ENCODE data around the gene BCL2.

Gene BCL2

DNA sequence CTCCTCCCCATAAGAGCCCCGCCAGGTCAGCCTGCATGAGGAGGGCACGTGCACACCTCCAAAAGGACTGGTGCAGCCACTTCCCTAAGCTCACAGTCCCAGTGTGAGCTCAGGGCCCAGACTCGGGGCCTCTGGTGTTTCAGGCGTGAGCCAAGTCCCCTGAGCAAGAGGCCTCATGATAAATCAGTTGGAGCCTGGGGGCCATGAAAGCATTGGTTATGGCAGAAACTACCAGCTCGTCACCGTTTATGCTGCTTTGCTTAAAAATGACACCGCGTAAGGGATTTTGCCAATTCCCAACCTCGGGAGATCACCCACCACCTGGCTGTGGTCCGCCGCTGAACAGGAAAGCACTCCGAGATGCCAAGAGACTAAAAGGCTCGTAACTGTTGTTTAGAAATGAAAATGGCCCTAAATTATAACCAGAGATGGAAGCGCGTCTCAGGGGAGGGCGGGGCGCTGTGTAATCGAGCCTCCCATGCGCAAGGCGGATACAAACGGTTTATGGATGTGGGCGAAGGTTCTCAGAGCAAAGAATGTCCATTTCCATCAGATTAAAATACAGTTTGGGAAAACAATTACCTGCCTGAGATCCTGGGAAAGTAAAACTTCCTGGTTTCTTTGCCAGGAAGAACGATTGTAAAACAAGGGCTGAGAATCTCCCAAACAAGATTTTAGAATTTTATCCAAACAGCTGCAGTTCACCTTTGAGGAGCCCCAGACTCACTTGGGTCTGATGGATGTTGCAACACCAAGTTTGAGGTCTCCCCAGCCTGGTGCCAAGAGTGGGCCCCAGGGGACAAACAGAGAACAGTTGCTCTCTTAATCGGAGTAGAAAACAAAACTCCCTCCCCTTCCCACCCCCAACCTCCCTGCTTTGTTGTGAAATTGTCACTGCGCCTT is 141.4 kb downstream of the BCL2 start:
- DNase-seq = no peak
- H3K9me3 Mint-ChIP-seq = peaks cover 0 to 2% of the 10 kb centered on the region in 2 donors
- peak overlapping the region; percentile 80 for H3K27ac Mint-ChIP-seq
- peak overlapping the region; percentile 6 to 17 for H3K4me3 Mint-ChIP-seq
- no peak for ATAC-seq (replicated peaks)
- H3K36me3 Mint-ChIP-seq = peaks cover 50 to 66% of the 10 kb centered on the region in 2 donors
- peaks cover 75 to 88% of the 10 kb centered on the region in 2 donors for H3K4me1 Mint-ChIP-seq
- no peaks in the 10 kb centered on the region for H3K27me3 Mint-ChIP-seq

DNA sequence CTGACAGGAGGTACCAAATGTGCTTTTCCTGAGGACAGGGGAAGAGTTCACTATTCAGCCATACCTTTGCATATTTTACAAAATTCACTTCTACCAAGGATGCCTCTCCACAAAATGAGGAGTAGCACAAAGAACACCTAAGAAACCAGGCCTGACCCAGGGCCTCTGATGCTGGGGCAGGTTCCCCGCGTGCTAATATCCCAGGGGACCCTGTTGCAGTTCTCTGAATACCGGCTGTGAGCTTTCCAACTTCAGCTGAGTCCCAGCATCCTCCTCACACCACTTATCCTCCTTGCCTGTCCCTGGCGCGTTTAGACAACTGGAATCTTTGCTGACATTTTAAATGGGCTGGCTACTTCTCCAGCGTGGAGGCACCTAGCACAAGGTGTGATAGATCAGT is 142.3 kb downstream of the BCL2 start:
- Mint-ChIP-seq H3K4me1 (peaks cover 67 to 79% of the 10 kb centered on the region in 2 donors), H3K4me3 (no peak overlapping the region), H3K27ac (peak overlapping the region; percentile 16), H3K27me3 (no peaks in the 10 kb centered on the region), H3K9me3 (peaks cover 0 to 2% of the 10 kb centered on the region in 2 donors), H3K36me3 (peaks cover 54 to 67% of the 10 kb centered on the region in 2 donors)
- DNase-seq (no peak), ATAC-seq (replicated peaks) (peak in 1 of 2 donors; percentile 40)

DNA sequence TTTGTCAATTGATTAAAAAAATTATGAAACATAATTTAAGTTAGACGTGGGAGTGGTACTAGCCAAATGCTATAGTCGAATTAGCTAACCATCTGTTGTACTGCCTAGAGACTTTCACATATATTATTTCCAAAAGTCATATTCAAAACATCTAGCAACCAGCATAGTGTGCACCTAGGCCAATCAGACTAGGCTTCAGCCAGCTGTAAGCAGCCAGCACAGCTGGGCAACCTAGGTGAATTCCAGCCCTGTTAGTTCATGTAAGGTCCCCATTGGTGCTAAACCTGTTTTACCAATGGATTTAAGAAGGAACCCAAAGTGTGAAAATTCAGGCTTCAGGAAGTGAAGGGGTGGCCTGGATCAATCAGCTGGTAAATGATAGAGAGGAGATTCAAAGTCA is 144.3 kb downstream of the BCL2 start:
- Mint-ChIP-seq H3K9me3 (peaks cover 0 to 2% of the 10 kb centered on the region in 2 donors), H3K27ac (peak overlapping the region; percentile 77), H3K27me3 (no peaks in the 10 kb centered on the region), H3K4me3 (no peak overlapping the region), H3K4me1 (peaks cover 56 to 69% of the 10 kb centered on the region in 2 donors), H3K36me3 (peaks cover 58 to 70% of the 10 kb centered on the region in 2 donors)
- ATAC-seq (replicated peaks) (peak; percentile 69 to 70), DNase-seq (no peak)

DNA sequence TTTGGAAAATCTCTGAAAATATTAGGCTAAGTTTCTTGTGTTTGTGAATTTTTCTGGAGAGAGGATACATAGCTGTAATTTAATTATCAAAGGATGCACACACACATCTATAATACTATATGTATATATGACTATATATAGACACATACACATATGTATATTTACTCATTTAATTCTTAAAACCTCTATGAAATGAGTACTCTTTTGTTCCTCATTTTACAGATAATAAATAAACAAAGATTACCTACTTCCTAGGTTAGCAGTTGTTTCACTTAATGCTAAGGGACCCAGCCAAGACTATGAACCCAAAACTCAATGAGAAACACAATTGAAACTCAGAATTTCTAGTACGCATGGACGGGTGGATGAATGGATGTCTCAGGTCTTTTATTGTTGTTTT is 145.6 kb downstream of the BCL2 start:
- ATAC-seq (replicated peaks) = peak; percentile 54 to 61
- Mint-ChIP-seq H3K27ac (peak overlapping the region; percentile 0), H3K36me3 (peaks cover 54 to 65% of the 10 kb centered on the region in 2 donors), H3K27me3 (no peaks in the 10 kb centered on the region), H3K4me3 (no peak overlapping the region), H3K4me1 (peaks cover 47 to 64% of the 10 kb centered on the region in 2 donors), H3K9me3 (peaks cover 0 to 2% of the 10 kb centered on the region in 2 donors)
- no peak for DNase-seq

DNA sequence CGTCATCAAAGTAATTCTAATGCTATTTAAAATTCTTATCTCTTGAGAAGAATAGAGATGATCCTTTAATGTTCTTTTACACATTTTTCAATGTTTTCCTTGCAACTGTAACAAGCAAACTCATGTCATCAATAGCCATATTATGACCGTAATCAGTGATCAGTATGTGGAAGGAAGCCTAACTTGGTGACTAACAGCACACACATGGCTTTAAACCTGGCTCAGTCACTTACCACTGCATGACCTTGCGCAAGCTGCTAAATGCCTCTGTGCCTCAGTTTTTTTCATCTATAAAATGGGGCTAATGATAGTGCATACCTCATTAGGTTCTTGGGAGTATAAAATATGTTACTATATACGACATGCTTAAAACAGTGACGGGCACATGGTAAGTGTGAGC is 149.7 kb downstream of the BCL2 start:
- Mint-ChIP-seq H3K36me3 (peaks cover 49 to 54% of the 10 kb centered on the region in 2 donors), H3K4me3 (no peak overlapping the region), H3K9me3 (no peaks in the 10 kb centered on the region), H3K4me1 (peaks cover 32 to 63% of the 10 kb centered on the region in 2 donors), H3K27me3 (no peaks in the 10 kb centered on the region), H3K27ac (peak overlapping the region; percentile 62)
- ATAC-seq (replicated peaks) (no peak), DNase-seq (no peak)

DNA sequence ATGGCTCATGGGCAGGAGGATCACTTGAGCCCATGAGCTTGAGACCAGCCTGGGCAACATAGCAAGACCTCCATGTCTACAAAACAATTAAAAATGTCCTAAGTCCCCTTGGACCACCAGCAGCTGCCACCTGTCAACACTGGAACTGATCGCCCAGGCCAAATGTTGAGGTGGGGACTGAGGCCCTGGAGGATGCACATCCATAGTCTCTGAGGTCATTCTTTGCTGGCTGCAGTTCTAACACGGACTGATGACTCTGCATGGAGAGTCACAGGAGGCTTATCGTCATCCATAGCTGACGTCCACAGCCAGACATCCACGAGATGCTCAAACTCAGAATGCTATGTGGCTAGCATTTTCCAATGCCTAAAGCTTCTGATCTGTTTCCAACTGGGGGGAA is 151.3 kb downstream of the BCL2 start:
- no peak for ATAC-seq (replicated peaks)
- Mint-ChIP-seq H3K27ac (no peak overlapping the region), H3K9me3 (no peaks in the 10 kb centered on the region)

DNA sequence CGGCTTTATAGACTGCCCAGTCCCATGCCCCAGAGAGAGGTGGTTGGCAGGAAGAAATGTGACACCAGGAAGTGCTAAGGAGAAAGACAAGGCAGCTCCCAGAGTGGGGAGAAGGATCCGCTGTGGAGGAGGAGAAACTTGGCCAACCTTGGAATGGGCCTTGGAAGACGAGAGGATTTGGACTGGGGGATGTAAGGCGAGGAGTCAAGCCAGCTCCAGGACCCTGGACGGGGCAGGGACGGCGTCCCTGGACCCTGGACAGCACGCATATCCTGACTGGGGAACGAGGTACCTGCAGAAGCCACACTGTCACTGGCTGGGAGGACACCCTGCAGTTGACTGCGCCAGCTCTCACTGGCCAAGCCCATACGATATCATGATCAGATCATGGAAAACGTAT is 153.4 kb downstream of the BCL2 start:
- H3K9me3 Mint-ChIP-seq = peaks cover 0 to 4% of the 10 kb centered on the region in 2 donors
- no peak for ATAC-seq (replicated peaks)
- H3K27ac Mint-ChIP-seq = peak overlapping the region; percentile 33
- peaks cover 52 to 53% of the 10 kb centered on the region in 2 donors for H3K36me3 Mint-ChIP-seq
- H3K4me1 Mint-ChIP-seq = peaks cover 49 to 87% of the 10 kb centered on the region in 2 donors
- H3K4me3 Mint-ChIP-seq = no peak overlapping the region
- no peaks in the 10 kb centered on the region for H3K27me3 Mint-ChIP-seq
- DNase-seq = no peak

More for the DNA sequence above, 151.3 kb downstream of the BCL2 start:
- Mint-ChIP-seq H3K27me3 (no peaks in the 10 kb centered on the region), H3K4me1 (peaks cover 37 to 68% of the 10 kb centered on the region in 2 donors), H3K4me3 (no peak overlapping the region), H3K36me3 (peaks cover 60 to 61% of the 10 kb centered on the region in 2 donors)
- no peak for DNase-seq

DNA sequence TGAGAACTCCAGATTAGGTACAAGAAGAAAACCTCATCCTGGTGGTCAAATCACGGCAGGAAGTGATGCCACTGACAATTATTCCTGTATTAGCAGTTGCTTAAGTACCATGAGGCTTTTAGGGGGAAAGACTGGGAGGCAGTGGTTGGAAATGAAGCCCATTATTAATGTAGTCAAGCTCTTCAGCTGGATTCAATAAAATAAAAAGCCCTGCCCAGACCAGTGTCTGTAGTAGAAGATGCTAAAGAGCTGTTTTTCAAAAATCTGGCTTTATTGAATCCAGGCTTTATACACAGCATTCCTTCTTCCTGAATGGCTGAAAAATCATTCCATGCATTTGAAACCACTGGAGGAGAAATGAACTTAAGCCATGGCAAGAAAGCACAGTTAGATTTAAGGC is 155.2 kb downstream of the BCL2 start:
- H3K27ac Mint-ChIP-seq = peak overlapping the region; percentile 98
- peaks cover 59 to 94% of the 10 kb centered on the region in 2 donors for H3K4me1 Mint-ChIP-seq
- H3K36me3 Mint-ChIP-seq = peaks cover 49 to 58% of the 10 kb centered on the region in 2 donors
- no peak for DNase-seq
- H3K9me3 Mint-ChIP-seq = peaks cover 0 to 8% of the 10 kb centered on the region in 2 donors
- no peaks in the 10 kb centered on the region for H3K27me3 Mint-ChIP-seq
- ATAC-seq (replicated peaks) = no peak
- H3K4me3 Mint-ChIP-seq = no peak overlapping the region

DNA sequence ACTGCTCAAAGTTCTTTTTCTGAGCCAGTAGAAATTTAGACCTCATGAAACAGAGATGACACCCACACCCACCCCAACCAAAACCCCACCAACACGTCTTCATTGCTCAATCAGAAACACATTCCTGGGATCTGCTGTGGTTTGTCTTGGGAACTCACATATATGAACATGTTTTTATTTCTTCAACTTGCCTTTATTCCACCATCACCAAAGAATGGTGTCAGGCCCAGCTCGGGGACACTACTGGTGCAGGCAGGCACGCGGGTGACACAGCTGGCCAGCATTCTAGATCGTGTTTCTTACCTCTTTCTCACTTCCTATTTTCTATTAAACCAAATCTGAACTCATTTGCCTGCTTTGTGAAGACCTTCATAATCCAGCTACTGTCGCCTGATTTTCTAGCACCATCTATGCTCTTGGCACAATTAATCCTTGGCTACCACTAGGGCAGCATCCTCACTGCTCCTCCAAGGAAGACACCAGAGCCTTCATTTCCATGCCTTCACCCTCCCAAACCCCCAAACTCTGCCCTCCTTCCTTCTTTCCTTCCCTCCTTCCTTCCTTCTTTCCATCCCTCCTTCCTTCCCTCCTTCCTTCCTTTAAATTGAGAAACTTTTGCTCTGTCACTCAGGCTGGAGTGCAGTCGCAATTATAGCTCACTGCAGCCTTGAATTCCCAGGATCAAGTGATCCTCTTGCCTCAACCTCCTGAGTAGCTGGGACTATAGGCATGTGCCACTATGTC is 157.1 kb downstream of the BCL2 start:
- ATAC-seq (replicated peaks) (peak; percentile 54 to 61), DNase-seq (peak; percentile 71)
- peaks cover 69 to 98% of the 10 kb centered on the region in 2 donors for H3K4me1 Mint-ChIP-seq
- H3K36me3 Mint-ChIP-seq = peaks cover 42 to 54% of the 10 kb centered on the region in 2 donors
- peaks cover 0 to 8% of the 10 kb centered on the region in 2 donors for H3K9me3 Mint-ChIP-seq
- no peaks in the 10 kb centered on the region for H3K27me3 Mint-ChIP-seq
- H3K27ac Mint-ChIP-seq = peak overlapping the region; percentile 98
- peak overlapping the region; percentile 64 to 81 for H3K4me3 Mint-ChIP-seq

DNA sequence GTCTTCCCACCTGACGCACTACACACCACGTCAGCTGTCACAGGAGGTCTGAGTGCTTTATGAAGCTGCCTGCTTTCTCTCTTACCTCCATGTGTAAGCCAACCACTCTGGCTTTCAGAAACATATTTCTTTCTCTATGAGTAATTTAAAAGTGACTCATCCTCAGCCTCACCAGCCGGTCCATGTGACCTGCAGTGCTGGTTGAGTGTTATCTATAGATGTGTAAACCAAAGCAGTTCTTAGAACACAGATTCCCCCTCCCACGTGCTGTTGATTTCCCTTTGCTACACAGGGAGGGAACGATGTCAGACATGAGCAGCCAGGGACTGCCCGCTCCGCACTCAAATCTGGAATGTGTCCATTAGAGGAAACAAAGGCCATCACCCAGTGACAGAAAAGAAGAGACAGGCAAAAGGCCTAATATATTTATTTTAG is 157.8 kb downstream of the BCL2 start:
- Mint-ChIP-seq H3K9me3 (peaks cover 0 to 8% of the 10 kb centered on the region in 2 donors), H3K4me3 (peak overlapping the region; percentile 79 to 81), H3K4me1 (peaks cover 71 to 98% of the 10 kb centered on the region in 2 donors), H3K27me3 (no peaks in the 10 kb centered on the region), H3K27ac (peak overlapping the region; percentile 98), H3K36me3 (peaks cover 39 to 56% of the 10 kb centered on the region in 2 donors)
- ATAC-seq (replicated peaks) (peak; percentile 69 to 70), DNase-seq (peak; percentile 89)

DNA sequence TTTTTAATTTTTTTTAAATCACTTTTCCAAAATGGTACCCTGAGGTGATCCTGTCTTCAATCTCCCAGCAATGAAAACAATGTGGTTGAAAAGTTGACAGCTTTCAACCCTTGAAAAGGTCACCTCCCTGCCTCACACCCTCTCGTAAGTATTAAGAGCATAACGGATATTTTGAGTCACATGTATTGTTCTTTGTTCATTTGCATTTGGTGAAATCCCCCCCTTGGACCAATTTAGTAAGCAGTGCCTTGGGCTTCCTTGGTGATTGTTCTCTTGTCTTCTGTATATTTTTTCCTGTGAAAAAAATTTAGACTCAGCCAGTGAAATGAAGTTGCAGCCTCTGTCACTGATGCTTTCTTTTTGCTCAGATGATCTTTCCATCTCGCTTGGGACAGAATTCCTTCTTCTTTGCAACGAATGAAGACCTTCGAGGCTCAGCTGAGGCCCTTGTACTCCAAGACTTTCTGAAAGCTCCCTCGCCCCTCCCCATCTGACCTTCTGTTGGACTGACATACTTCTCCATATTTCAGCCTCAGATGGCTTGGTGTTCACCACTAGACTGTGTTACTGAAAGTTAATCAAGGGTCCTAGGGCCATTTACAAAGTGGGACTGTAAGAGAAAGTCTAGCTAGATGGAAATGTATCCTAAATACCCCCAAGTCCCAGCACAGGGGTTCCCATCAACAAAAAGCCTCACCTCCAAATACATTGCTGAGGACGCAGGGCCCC is 158.4 kb downstream of the BCL2 start:
- Mint-ChIP-seq H3K36me3 (peaks cover 40 to 59% of the 10 kb centered on the region in 2 donors), H3K9me3 (peaks cover 0 to 8% of the 10 kb centered on the region in 2 donors), H3K4me1 (peaks cover 75 to 98% of the 10 kb centered on the region in 2 donors), H3K4me3 (peak overlapping the region; percentile 79 to 81), H3K27ac (peak overlapping the region; percentile 98), H3K27me3 (no peaks in the 10 kb centered on the region)
- ATAC-seq (replicated peaks) = peak; percentile 47 to 50
- peak; percentile 62 for DNase-seq

DNA sequence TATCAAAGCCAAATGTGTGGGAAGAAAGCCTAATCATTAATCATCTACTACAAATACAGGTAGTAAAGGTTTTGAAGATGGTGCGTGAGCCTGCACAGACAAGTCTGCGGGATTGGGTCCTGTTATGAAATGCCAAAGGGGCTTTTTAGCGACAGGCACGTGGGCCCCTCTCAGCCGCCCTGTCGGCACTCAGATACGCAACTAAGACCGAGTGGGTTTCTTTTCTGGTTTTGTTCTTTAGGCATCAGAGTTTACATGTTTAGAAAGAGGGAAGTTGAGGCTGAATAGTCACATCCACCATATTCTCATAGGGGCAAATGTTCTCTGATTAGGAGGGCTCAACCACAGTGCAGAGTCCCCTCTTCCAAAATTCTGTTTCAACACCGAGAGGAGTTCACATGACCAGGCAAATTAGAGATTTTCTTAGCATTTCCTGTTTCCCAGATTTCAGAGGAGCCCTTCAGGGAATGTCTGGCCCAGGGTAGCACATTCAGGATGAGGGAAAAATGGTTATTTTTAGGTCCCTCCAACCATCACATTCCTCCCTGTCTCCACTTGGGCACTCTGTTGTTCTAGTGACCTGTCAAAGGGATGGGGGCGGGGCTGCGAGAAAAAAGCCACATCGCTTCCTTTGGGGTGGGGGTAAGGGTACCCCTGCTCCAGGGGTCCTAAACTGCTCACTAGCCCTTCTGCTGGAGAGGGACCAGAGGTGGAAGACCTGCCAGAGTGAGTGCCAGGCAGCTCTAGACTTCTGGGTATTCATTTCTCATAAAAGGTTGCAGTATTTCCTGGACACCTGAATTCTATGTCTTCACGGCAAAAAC is 159.2 kb downstream of the BCL2 start:
- ATAC-seq (replicated peaks) (peak; percentile 1), DNase-seq (no peak)
- Mint-ChIP-seq H3K9me3 (peaks cover 0 to 8% of the 10 kb centered on the region in 2 donors), H3K27me3 (no peaks in the 10 kb centered on the region), H3K27ac (peak overlapping the region; percentile 98), H3K36me3 (peaks cover 35 to 56% of the 10 kb centered on the region in 2 donors), H3K4me3 (peak overlapping the region; percentile 79 to 81), H3K4me1 (peaks cover 76 to 98% of the 10 kb centered on the region in 2 donors)

DNA sequence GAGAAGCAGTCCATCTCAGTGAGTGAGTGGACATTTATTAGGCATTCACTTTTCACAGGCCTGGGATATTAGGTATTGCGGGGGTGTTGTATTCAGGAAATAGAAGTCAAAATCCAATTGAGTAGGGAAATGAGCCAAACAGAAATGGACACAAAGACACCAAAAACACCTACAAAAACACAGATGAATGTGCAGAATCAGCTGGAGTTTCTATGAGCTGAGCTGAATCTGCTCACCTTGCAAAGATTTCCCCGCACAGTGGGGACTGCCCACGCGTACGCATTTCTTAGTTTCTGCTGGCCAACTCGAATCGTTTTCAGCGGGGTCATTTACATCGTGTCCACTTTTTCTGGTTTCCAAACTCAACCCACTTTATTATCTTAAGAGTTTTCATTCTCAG is 160.0 kb downstream of the BCL2 start:
- Mint-ChIP-seq H3K4me1 (peaks cover 78 to 100% of the 10 kb centered on the region in 2 donors), H3K9me3 (peaks cover 0 to 8% of the 10 kb centered on the region in 2 donors), H3K4me3 (peak overlapping the region; percentile 76 to 79), H3K27ac (peak overlapping the region; percentile 98), H3K27me3 (no peaks in the 10 kb centered on the region), H3K36me3 (peaks cover 35 to 59% of the 10 kb centered on the region in 2 donors)
- DNase-seq (no peak), ATAC-seq (replicated peaks) (peak in 1 of 2 donors; percentile 3)

Measured in stimulated activated naive B cell treated with anti-CD40 and anti-IgM and Interleukin-4, amounts not matched to agents 10 μg/mL and 1 μg/mL and 100 μg/mL, for 72 hours (primary cell).